ENCODE results near the gene ACTR8.
"Not testable (repeated sequence)": the region's sequence is repeated elsewhere in the genome, so short reads cannot be mapped to it uniquely, and the experiment has no call there.

The ACTR8 gene

DNA sequence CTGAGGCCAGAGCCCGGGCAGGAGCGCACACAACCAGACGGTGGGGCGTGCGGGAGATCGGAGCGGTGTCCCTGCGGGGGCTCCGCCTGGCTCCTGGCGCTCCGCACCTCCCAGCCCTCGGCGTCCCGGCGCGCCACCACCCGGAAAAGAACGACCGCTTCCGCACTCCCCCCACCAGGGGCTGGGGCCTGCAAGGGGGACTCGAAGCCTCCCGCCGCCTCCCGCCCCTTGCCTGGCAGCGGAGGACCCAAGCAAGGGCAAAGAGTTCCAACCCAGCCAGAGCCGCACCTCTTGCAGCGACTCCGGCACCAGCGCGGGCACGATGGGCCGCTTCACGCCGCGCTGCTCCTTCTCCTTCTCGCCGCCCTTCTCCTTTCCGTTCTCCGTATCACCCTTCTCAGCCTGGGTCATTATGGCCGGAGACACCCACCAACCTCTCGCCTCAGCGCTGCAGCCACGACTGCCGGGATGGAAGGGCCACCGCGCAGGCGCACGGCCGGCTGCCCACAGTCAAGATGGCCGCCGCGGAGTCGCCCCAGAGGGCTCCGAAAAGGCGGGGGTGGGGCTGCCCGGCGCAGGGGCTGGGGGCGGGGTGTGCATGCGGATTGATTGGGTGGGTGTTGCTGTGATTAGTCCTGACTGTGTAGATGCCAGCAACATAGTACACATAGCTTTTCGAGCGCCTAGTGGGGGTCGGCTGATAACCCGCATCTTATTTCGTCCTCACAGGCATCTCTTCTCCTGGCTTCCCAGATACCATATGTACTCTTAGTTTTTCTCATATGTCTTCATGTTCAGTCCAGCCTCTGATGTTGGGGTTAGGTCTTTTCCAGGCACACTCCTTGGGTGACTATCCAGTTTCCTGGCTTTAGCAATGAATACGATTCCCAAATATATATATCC, at the start of gene ACTR8:
Gene ACTR8, minus strand, starts transcription at position 462 of the 903 bp plus-strand sequence. Its CDS starts 51 bp downstream, at position 411.
- peak; percentile 62 for DNase-seq (ENCODE audit: low read depth)

DNA sequence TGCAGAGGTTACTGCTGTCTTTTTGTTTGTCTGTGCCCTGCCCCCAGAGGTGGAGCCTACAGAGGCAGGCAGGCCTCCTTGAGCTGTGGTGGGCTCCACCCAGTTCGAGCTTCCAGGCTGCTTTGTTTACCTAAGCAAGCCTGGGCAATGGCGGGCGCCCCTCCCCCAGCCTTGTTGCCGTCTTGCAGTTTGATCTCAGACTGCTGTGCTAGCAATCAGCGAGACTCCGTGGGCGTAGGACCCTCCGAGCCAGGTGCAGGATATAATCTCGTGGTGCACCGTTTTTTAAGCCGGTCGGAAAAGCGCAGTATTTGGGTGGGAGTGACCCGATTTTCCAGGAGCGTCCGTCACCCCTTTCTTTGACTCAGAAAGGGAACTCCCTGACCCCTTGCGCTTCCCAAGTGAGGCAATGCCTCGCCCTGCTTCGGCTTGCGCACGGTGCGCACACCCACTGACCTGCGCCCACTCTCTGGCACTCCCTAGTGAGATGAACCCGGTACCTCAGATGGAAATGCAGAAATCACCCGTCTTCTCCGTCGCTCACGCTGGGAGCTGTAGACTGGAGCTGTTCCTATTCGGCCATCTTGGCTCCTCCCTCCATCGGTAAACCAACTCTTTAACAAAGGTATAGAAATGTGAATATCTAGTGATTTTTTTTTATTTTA, 45.4 kb upstream of the ACTR8 start:
- not testable (repeated sequence) for DNase-seq (ENCODE audit: low read depth)

DNA sequence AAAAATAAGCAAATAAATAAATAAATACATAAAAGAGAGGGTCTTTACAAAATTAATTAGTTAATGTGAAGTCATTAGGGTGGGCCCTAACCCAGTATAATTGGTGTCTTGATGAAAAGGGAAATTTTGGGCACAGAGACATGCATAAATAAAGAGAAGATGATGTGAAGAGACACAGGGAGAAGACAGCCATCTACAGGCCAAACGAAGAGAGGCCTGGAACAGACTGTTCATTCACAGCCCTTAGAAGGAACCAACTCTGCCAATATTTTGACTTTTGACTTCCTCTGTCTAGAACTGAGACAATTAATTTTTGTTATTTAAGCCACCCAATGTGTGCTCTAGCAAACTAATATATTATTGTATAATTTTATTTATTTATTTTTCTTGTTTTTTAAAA, 39.3 kb upstream of the ACTR8 start:
- DNase-seq (ENCODE audit: low read depth) = peak; percentile 9

GRCh38 chr3:53919741-53920140, 37.8 kb upstream of the ACTR8 start:
- DNase-seq (ENCODE audit: low read depth) = no peak

DNA sequence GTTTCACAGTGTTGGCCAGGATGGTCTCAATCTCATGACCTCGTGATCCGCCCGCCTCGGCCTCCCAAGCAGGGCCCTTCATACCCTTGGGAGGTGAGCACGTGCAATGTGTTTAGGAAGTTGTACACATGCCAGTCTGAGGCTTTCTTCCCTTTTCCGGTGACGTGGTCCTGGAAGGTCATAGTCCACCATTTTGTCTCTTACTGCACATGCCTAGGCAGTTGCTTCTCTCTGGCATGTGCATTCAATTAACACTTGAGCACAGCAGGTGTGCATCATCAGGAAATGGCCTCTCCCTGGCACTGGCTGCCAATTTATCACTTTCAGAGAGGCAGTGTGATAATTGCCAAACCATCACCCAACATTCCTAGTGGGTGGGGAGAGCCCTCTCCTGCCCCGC, 31.4 kb upstream of the ACTR8 start:
- DNase-seq (ENCODE audit: low read depth) = no peak

- DNase-seq (ENCODE audit: low read depth) = no peak
These were observed 20.8 kb upstream of the ACTR8 start for GRCh38 chr3:53902711-53903110.

DNA sequence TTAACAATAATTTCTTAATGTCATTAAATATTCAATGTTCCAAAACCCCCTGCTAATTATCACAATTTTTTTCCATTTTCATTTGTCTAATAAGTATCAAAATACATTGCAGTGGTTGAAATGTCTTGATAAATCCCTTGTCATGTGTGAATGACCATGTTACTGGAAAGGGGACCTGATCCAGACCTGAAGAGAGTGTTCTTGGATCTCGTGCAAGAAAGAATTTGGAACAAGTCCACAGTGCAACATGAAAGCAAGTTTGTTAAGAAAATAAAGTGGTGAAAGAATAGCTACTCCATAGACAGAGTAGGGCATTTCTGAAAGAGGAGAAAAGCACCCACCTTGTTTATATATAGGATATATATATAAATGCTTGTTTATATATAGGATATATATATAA, 20.1 kb upstream of the ACTR8 start:
- no peak for DNase-seq (ENCODE audit: low read depth)

DNA sequence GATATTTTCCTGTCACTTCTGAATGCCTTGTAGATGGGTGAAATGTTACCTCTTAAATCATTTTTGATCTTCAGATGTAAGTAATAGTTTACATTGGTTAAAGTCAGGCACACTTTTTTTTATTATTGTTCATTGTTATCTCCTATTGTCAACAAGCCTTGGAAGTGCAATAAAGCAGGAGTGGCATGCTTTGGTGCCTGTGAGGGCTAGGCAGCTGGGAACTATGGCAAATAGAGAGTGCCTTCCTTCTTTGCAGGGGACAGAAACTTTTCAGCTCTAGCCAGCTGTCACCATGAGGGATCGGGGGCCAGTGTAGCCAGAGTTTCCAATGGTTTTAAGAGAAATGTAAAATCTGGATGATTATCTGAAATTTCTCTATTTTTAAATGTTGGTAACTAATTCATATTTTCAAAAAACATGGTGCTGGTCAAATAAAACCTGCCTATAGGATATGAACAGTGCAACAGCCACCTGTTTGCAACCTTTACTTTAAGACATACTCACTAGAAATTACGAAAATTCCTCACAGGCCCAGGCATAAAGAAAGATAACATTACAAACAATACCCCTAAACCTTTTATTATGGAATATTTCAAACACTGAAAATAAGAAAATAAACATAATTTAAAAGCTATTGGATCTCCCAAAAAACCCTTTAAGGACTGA, 18.8 kb upstream of the ACTR8 start:
- DNase-seq (ENCODE audit: low read depth) = no peak

DNA sequence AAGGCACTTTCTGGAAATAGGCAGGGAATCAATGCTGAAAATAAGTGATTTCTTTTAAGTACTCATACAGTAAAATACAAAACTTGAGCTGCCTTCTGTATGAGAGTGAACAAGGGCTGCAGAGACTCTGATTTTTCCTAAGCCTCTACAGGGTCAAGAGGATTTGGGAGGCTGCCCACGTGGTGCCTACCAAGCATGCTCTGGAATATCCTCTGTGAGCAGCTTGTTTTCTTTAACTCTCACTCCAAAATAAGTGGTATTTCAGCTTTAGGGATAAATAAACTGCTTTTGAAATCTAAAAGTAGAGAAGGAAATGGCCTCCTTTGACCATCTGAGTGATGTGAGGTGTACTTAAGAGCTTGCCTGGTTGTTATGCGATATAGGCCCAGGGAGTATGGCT, 17.8 kb upstream of the ACTR8 start:
- DNase-seq (ENCODE audit: low read depth) = no peak

DNA sequence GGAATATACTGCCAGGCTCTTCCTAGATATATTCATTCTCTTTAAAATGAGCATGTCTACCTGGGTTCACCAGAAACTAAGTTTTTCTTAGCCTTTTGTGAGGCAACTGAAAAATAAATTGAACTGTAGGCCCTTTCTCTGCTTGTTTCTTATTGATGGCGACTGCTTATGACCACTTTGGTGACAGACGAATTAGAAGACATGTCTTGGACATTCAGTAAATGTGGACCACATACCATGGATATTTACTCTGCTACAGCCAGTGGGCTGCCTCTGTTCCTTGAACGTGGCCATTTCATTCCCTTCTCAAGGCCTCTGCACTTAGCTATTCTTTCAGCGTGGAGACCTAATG, 10.3 kb upstream of the ACTR8 start:
- DNase-seq (ENCODE audit: low read depth) = no peak

- DNase-seq (ENCODE audit: low read depth) = peak; percentile 99
These were observed 9.7 kb upstream of the ACTR8 start, which contains the start of gene SELENOK for GRCh38 chr3:53891497-53892285. SELENOK (minus strand) TSS chr3:53891859.

- no peak for DNase-seq (ENCODE audit: low read depth)
These were observed 8.9 kb upstream of the ACTR8 start for GRCh38 chr3:53890726-53891475.

DNA sequence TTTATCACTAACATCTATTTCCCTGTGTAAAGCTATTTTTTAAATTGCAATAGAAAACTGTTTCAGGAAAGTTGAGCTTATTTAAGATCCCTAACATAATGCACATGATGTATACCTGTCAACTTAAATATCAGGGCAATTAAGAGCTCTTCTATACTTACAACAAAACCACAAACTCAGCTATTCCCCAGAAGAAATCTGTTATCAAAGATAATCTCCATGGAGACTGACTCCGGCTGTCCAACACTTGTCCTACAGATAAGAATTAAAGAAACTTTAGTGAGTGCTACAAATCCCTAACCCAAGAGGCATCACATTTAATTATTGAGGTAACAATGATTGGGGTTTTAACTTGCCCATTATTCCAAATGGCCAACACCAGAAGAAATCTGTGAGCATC, 6.3 kb upstream of the ACTR8 start:
- DNase-seq (ENCODE audit: low read depth) = no peak

- DNase-seq (ENCODE audit: low read depth) = no peak
These were observed 5.5 kb upstream of the ACTR8 start for GRCh38 chr3:53887446-53887845.

- DNase-seq (ENCODE audit: low read depth) = no peak
These were observed 3.3 kb upstream of the ACTR8 start for GRCh38 chr3:53885239-53885638.

DNA sequence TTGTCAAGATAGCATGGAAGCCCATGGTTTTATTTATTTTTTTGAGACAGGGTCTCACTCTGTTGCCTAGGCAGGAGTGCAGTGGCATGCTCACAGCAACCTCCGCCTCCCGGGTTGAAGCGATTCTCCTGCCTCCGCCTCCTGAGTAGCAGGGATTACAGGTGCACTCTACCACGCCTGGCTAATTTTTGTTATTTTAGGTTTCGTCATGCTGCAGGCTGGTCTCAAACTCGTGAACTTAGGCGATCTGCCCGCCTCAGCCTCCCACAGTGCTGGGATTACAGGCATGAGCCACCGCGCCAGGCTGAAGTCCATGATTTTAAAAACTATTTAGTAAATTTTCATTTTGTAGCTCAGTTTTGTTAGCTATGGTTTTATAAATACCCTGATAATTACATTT, 2.7 kb upstream of the ACTR8 start:
- DNase-seq (ENCODE audit: low read depth) = no peak

- no peak for DNase-seq (ENCODE audit: low read depth)
These were observed 1.1 kb upstream of the ACTR8 start for GRCh38 chr3:53883008-53883407.

DNA sequence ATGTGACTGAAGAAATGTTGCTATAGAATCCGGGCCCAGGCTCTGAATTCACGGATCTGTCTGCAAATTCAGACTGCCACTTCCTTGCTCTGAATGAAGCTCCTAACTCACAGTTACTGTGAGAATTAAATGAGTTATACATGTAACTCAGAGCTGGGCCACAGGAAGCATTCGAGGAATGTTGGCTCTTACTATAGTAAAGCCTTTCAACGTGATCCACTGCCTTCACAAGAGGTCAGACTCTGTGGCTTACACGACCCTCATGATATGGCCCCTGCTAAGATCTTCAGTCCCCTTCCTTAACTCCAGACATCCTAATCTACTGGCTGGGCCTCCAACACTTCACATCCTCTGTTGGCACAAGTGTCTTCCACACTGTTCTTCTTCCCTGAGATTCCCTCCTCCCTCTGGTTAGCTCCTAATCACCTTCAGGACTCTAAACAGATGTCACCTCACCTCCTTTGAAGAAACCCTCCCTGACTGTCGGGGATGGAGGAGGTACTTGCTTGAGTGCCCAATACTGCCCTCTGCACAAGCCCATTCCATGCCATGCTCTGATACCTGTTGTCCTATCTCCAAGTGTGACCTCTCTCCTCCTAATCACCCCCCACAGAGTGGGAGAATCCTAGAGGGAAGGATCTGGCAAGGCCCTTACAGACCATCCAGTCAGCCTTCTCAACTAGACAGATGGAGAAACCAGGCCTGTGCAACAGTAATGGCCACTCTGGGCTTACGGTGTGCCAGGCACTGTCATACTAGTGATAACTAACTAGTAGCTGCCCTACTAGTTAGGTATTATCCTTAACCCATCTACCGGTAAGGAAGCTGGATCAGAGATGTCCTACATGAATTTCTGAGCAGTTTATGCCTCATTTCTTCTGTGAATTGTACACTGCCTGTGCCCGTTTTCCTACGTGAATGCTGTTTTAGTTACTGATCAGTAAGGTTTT, 1.3 kb downstream of the ACTR8 start:
- no peak for DNase-seq (ENCODE audit: low read depth)

- DNase-seq (ENCODE audit: low read depth) = no peak
These were observed 16.0 kb downstream of the ACTR8 start for GRCh38 chr3:53865732-53866499.

All from stromal cell of bone marrow (primary cell).